Coronary artery (tissue), 2 donors: ENCODE results near the gene DOCK3.

Experiments
- DNase-seq: peaks from one replicate; pipeline ENCODE4 v3.0.0-alpha.2; 2017; ENCODE audit warnings: low spot score
- H3K27ac ChIP-seq, 2 donors: fragments of 200-600 bp; sonication (generic); one replicate each; pipeline ENCODE4 v1.5.1; 2016 to 2019
- H3K4me3 ChIP-seq: fragments of 200-600 bp; sonication (generic); 2 replicates; pipeline ENCODE4 v1.5.1; 2016; ENCODE audit warnings: mild to moderate bottlenecking, moderate library complexity
- TF ChIP-seq, protein P1 (sequence below): fragments of 200-600 bp; sonication (generic); IDR thresholded peaks from one replicate; pipeline ENCODE4 v1.5.1; 2019; ENCODE audit warnings: antibody characterized with exemption

DOCK3 gene

DNA sequence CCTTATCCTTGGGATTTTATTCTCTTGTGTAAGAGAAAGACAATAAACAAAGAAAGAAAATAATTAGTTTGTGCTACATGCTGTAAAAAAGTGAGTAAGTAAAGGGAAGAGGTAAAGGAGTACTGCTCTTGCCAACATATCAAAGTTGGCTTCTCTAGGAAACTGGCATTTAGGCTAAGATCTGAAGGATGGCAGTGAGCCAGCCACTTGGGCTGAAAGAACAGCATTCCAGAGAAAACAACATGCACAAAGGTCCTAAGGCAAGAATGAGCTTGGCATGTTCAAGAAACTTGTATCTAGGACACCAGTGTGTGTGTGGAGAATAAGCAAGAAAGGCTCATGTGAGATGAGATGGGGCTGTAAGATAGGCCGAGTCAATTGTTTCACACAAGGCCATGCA, 464.9 kb downstream of the DOCK3 start:
- DNase-seq = no peak
- TF ChIP-seq, protein P1, sequence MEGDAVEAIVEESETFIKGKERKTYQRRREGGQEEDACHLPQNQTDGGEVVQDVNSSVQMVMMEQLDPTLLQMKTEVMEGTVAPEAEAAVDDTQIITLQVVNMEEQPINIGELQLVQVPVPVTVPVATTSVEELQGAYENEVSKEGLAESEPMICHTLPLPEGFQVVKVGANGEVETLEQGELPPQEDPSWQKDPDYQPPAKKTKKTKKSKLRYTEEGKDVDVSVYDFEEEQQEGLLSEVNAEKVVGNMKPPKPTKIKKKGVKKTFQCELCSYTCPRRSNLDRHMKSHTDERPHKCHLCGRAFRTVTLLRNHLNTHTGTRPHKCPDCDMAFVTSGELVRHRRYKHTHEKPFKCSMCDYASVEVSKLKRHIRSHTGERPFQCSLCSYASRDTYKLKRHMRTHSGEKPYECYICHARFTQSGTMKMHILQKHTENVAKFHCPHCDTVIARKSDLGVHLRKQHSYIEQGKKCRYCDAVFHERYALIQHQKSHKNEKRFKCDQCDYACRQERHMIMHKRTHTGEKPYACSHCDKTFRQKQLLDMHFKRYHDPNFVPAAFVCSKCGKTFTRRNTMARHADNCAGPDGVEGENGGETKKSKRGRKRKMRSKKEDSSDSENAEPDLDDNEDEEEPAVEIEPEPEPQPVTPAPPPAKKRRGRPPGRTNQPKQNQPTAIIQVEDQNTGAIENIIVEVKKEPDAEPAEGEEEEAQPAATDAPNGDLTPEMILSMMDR = no peak
- no peak overlapping the region for H3K27ac ChIP-seq
- H3K4me3 ChIP-seq = no peak overlapping the region

DNA sequence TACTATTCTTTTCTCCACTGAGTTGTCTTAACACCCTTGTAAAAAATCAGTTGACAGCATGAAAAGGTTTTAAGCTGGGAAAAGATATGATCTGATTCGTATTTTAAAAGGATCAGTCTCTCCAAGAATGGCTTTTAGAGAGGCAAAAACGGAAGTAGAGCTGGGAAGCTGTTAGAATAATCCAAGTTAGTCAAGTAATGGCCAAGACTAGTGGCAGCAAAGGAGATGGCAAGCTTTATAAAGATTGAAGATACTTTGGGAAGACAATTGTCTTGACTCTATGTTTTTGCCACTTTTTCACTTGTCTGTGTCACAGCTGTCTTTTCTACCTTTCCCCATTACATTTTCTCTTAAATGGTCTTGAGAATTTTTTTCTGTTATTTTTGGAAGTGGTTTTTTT, 466.8 kb downstream of the DOCK3 start:
- DNase-seq = no peak
- H3K4me3 ChIP-seq = no peak overlapping the region
- H3K27ac ChIP-seq = no peak overlapping the region
- TF ChIP-seq, protein P1 = no peak

DNA sequence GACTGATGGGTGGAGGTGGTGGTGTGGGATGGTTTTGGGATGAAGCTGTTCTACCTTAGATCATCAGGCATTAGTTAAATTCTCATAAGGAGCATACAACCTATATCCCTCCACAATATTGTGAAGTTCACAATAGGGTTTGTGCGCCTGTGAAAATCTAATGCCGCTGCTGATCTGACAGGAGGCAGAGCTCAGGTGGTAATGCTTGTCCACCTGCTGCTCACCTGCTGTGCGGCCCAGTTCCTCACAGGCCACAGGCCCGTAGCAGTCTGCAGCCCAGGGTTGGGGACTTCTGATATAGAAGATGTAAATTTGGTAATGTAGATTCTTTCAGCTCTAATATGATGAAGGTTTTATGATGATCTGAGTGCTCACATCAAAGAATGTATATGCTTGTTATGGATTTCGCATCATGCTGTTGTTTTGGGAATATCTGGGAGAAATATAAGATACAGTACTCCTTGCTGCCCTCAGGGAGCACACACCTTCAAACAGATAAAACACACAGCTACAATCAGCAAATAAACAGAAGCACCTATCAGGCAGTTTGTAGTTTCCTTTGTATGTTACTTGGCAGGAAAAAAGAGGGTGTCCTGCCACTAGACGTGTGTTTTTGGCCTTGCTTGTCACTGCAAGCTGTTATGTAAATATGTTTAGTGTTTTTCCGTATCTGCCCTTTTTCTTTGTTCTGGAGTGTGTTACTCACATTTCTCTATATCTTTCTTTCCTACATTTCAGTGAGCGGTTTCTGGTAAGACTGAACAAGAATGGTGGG, 471.3 kb downstream of the DOCK3 start:
- no peak for DNase-seq
- Histone ChIP-seq H3K4me3 (no peak overlapping the region), H3K27ac (no peak overlapping the region)
- TF ChIP-seq, protein P1 = no peak

DNA sequence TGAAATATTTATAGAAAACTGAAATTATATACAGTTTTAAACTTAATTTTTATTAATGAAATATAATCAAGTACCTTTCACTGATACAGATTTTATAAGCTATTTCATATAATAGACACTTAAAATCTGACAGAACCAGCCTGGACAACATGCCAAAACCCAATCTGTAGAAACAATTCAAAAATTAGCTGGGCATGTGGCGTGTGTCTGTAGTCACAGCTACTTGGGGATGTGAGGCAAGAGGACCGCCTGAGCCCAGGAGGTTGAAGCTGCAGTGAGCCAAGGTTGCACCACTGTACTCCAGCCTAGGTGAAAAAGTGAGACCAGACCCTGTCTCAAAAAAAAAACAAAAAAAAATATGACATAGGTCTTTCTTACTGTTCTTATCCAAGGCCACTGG, 472.1 kb downstream of the DOCK3 start:
- DNase-seq = no peak
- TF ChIP-seq, protein P1 = no peak
- H3K27ac ChIP-seq = no peak overlapping the region

DNA sequence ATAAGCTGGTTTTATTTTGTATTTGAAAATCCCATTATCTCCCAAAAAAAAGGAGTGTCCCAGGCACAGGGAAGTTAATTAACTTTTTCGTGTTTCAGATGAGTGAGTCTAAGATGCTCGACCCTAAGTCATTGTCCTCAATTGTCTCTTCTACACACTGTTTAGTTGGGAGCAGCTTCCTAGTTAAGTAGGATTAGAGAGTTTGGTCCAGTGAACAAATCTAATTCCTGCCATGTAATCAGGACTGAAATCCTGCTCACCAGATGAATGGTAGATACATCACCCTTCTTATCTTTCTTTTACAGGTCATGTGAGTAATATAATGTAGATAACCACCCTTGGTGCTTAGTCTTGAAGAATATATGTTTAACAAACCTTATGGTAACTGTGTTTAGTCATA, 481.4 kb downstream of the DOCK3 start:
- no peak for DNase-seq
- no peak overlapping the region for H3K27ac ChIP-seq
- no peak overlapping the region for H3K4me3 ChIP-seq
- TF ChIP-seq, protein P1 = no peak

More for the DNA sequence above, 472.1 kb downstream of the DOCK3 start:
- no peak overlapping the region for H3K4me3 ChIP-seq

DNA sequence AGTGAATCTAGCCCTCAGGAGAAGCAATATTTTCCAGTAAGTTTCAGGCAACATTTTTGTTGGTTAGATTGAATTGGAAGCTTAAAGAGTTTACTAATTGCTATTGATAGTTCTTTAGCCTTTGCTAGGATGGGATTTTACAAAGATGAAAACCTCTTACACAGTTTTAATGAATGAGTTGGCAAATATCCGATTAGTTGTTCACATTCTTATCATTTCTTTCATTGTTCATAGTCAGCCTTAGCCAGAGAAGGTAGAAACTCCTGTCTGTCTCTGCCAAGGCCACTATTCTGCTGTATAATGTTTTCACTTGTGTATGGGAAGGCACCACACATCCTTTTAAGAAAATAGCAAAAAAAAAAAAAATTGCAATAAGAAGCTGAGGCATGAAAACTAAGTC, 488.3 kb downstream of the DOCK3 start:
- no peak overlapping the region for H3K27ac ChIP-seq
- no peak overlapping the region for H3K4me3 ChIP-seq
- no peak for DNase-seq
- TF ChIP-seq, protein P1 = no peak
